ENCODE measurements around the gene TOMM20L. TPM values are rescaled to one million over a fixed set of nuclear protein-coding genes. Genes with fewer than 3 reads are reported as not detected.

The TOMM20L gene
- total and polyA plus RNA-seq, 2 of the 13 experiments (the other 11 are each of a cell fraction or from before 2014, with no cell fraction given), result 0.46 TPM; not detected in 1

GRCh38 chr14:58395812-58396788, at the start of gene TOMM20L (continued):
- TF ChIP-seq ZNF512 (CRISPR knock-in tag; IDR thresholded peaks at IDR 0.05), result no peak
- TF ChIP-seq NONO (IDR thresholded peaks at IDR 0.05), result no peak
- TF ChIP-seq NONO (CRISPR knock-in tag; conservative IDR thresholded peaks at IDR 0.05), result peak; percentile 84

GRCh38 chr14:58353516-58354299, 42.0 kb upstream of the TOMM20L start:
- Histone ChIP-seq H3K27me3 (ENCODE audit: control insufficient read depth in 1 of 2, insufficient read depth in 2 of 2, low read length in 2 of 2) (no peaks in the 10 kb centered on the region; a peak in 1 of 5 replicates), H3K27ac (ENCODE audit: extremely low read length, insufficient read depth, low read length) (no peak overlapping the region), H4K20me1 (ENCODE audit: insufficient read depth, low read length) (no peaks in the 10 kb centered on the region), H3K9me3 (ENCODE audit: low read length) (no peaks in the 10 kb centered on the region), H2AFZ (ENCODE audit: low read length) (no peak overlapping the region), H3K4me1 (ENCODE audit: insufficient read depth, low read length) (no peaks in the 10 kb centered on the region), H3K79me2 (ENCODE audit: insufficient read depth, low read length) (no peaks in the 10 kb centered on the region), H3K4me3 (replicated peaks in 1 of 3; ENCODE audit: insufficient read depth in 1 of 3, low read depth in 2 of 3, low read length in 3 of 3) (no peak overlapping the region), H3K36me3 (replicated peaks in 1 of 2; ENCODE audit: control insufficient read depth in 1 of 2, insufficient read depth in 2 of 2, low read length in 2 of 2) (peaks cover 4 to 52% of the 10 kb centered on the region in 2 experiments), H3K9ac (ENCODE audit: insufficient read depth, low read depth, low read length) (no peak overlapping the region), H3K4me2 (ENCODE audit: low read depth, low read length) (no peak overlapping the region)
- ATAC-seq (no peak), FAIRE-seq (no peak), DNase-seq (ENCODE audit: low spot score) (no peak)
- no peak for TF ChIP-seq NFATC3 (CRISPR knock-in tag; IDR thresholded peaks at IDR 0.05)
- ChIA-PET CTCF (ENCODE audit: low intra/inter-chr PET ratio, low total read pairs) (no interaction called here), POLR2A (no interaction called here)
- intact Hi-C loops (cut with micrococcal nuclease; ENCODE audit: unreplicated experiment) (no loop called here), in situ Hi-C loops (cut with HindIII; ENCODE audit: extremely low pct_ligation_motif_present, low pct_unique_long_range_greater_than_20kb) (loop anchor here (25.0 kb wide), 1 partner anchor 241 kb away; no protein-coding TSS in a partner anchor)
- 95% methylated on average over 4 of the region's 4 CpGs for WGBS (ENCODE audit: low lambda C conversion rate)
- no TSS peak for BruUV-seq (replicated peaks)

All from HepG2 (cell line).